GM10266 (cell line): ENCODE data around the gene WNT5A.
A peak's percentile ranks its signal among the peaks of the same experiment; 100 is the strongest.

Experiments used
- DNase-seq: peaks from one replicate; pipeline ENCODE4 v3.0.0; 2012; ENCODE audit errors: extremely low spot score
- TF ChIP-seq, protein P1 (sequence below): IDR thresholded peaks from 2 replicates; pipeline ENCODE4 v1.5.1; 2012; ENCODE audit warnings: mild to moderate bottlenecking, low read depth; ENCODE audit not compliant: control insufficient read depth, insufficient read depth; ENCODE audit errors: missing control alignments

Gene WNT5A

DNA sequence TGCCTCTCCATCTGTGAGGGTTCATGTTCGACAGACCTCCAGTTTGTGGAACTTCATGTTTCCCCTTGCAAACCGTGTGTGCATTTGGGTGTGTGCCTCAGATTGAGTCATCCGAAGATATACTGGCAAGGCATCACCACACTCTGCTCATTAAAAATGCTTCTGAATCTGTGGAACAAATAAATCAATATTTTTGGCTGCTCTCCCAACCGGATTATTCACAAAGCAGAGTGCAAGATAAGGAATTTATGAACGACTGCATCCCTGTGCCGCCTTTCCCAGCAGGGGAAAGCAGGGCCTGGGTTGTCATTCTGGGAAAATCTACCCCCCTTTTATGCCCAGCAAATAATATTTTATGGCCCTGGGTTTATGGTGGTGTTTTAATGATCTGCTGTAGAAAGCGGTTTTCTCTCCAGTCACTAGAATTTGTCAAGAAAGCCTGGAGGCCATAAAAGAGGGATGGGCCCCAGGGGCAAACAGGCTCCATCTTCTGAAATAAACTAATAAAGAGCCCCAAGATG is 4.2 kb upstream of the WNT5A start:
- DNase-seq = no peak
- TF ChIP-seq, protein P1, sequence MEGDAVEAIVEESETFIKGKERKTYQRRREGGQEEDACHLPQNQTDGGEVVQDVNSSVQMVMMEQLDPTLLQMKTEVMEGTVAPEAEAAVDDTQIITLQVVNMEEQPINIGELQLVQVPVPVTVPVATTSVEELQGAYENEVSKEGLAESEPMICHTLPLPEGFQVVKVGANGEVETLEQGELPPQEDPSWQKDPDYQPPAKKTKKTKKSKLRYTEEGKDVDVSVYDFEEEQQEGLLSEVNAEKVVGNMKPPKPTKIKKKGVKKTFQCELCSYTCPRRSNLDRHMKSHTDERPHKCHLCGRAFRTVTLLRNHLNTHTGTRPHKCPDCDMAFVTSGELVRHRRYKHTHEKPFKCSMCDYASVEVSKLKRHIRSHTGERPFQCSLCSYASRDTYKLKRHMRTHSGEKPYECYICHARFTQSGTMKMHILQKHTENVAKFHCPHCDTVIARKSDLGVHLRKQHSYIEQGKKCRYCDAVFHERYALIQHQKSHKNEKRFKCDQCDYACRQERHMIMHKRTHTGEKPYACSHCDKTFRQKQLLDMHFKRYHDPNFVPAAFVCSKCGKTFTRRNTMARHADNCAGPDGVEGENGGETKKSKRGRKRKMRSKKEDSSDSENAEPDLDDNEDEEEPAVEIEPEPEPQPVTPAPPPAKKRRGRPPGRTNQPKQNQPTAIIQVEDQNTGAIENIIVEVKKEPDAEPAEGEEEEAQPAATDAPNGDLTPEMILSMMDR = no peak

DNA sequence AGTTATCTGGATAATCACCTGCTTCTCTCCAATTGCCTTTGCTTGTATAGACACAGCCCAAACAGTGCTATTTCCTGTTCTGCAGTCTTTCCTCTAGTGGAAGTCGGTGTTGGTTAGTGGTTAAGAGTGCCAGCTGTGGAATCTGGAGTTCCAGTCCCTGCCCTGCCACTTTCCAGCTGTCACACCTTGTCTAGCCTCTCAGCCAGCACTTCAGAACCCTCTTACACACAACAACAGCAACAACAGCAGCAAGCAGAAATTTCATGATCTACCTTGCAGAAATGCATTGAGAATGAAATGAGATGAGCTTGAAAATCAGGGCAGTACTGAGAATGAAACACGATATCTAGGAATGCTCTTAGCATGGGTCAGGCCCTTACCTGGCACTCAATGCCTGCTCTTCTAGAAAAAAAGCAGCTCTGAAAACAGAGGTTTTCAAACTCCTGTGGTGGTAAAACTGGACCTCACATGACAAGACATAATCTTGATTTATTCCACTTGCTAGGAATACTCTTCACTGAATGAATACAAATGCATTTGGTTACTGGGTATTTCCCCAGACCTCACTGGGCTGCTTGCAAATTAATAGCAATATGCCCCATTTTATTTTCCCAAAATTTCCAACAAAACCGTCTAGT is 3.3 kb upstream of the WNT5A start:
- TF ChIP-seq, protein P1 = no peak
- no peak for DNase-seq

DNA sequence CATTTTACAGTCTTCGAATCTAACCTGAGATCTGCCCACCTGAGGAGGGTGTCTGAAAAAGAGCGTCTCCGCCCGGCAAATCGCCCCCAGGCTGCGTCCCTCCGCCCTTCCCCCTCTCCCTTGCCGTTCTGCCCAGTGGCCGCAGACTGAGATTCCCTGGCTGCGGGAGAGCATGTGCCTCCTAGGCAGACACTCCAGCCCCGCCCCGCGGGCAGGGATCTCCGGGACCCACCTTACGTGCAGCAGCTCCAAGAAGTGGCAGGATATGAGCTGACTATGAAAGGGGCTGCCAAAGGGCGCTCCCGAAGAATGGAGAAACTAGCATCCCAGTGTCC is 2.7 kb upstream of the WNT5A start:
- TF ChIP-seq, protein P1 = no peak
- DNase-seq = no peak

DNA sequence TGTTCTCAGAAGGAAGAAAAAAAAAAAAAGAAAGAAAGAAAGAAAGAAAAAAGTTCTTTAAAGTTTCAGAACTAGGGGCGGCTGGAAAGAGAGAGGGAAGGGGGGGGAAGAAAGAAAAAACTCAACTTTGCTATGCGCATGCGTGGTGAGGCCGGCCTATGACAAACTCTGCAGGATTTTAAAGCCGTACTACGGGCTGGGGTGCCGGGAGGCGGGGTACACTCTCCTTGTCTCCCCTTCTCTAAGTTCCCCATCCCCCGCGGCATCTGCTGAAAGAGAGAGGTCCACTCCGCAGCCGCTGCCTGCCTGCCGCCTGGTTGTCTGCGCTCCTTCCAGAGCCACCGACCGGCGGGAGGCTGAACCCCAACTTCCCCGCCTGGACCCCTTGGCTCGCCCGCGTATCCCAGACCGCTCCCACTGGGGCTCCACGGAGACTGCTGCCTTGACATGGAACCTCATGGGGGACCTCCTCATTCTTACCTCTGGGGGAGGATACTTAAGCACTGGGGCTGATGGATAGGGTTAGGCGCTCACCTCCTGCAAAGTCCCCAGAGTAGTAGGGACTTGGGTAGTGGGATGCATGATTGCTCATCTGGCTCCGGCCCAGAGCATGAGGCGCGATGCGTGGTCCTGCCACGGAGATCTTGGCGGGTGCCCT is 1.4 kb upstream of the WNT5A start:
- peak; percentile 79 for DNase-seq

DNA sequence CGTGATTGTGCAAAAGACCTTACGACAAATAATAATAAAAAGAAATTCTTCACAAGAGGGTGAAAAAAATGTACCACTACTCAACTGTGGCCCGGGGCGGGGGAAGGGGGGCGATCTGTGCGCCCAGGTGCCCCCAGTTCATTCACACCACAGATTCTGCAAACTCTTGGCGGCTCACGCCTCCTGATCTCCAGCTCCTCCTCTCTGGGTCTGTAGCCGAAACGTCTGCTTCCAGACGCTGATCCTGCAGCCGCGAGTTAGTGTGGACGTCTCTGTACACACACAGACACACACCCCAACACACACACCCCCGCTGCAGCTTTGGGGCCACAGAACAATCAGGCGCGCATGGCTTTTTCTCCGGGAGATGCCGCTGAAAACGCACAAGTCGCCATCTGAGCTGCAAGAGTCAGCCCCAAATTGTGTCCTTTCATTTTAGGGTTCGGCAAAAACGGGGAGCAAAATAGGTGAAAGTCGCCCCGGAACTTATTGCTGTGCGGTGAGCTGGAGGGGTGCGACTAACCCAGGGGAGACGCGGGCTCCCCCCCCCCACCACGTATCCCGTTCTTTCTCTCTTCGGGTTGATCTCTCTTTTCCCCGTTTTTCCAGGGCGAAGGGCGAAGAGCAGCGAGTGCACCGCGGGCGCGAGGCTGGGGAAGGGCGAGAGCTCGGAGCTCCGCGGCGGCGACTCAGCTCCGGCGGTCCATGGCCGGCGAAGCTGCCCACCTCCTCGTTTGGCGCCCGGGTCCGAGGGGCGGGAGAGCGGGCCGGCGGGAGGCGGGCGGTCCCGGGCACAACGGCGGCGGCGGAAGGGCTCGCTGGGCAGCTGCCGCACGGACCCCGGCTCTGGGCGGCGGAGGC is 505 bp upstream of the WNT5A start:
- TF ChIP-seq, protein P1 = no peak
- DNase-seq = peak; percentile 62

More for the DNA sequence above, 1.4 kb upstream of the WNT5A start:
- TF ChIP-seq, protein P1 = no peak

DNA sequence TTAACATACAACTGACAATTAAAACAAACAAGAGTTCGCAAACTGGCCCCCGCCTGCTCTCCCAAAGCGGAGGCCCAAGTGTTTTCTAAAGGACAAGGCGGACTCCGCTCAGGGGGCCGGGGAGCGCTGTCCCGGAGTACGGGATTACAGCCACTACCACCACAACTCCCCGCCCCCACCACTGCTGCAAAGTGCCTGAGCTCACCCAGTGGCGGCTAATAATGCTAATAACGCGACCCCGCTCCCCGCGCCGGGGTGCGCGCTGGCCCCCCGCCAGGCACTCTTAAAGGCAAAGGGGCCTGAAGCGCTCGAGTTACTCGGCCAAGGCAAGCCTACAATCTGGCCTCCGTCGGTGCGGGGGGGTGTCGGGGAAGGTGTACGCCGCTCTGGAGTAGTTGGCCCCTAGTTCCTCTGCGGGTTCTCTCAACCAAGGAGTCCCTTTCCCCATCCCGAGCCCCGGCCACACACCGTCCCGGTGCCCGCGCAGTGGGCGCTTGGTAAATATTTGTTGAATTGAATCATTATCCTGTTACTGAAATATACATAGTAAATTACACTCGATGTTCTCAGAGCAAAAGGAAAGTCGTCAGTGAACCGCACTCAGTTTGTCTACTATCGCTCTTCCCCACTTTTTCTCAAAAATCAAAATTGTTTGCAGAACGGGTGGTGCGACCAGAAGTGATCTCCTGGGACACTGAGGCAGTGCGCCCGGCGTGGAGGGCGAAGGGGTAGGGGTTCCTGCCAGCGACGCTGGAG is 827 bp downstream of the WNT5A start:
- no peak for DNase-seq
- TF ChIP-seq, protein P1 = no peak
